ENCODE measurements around the gene DGCR6L.
"Not testable (repeated sequence)": the region's sequence is repeated elsewhere in the genome, so short reads cannot be mapped to it uniquely, and the experiment has no call there.

GRCh38 chr22:20289182-20290044 is 30.4 kb downstream of the DGCR6L start:
- TF ChIP-seq CTCF, POLR2A (IDR thresholded peaks at IDR 0.05): not testable (repeated sequence)

Measured in breast epithelium (tissue), 3 donors.